ENCODE results near the gene RTF1. TPM values are rescaled to one million over a fixed set of nuclear protein-coding genes. Genes with fewer than 3 reads are reported as not detected.

Gene RTF1
- total and polyA plus RNA-seq, 2 donors (not counting 1 experiment from before 2014, with no cell fraction given), result 11.9 to 39.4 TPM

GRCh38 chr15:41483519-41483918 is 66.6 kb downstream of the RTF1 start:
- peak overlapping the region; percentile 17 for H2AFZ ChIP-seq (ENCODE audit: insufficient read depth, low read depth, low read length, poor library complexity, severe bottlenecking)
- no peaks in the 10 kb centered on the region for H3K79me2 ChIP-seq (ENCODE audit: control insufficient read depth, insufficient read depth, low read length)
- H4K20me1 ChIP-seq (ENCODE audit: control insufficient read depth, insufficient read depth, low read length, poor library complexity, severe bottlenecking), result no peaks in the 10 kb centered on the region
- H3K27ac ChIP-seq (ENCODE audit: low read length in 2 of 2), result peak overlapping the region; percentile 27 to 53
- DNase-seq (no peak), ATAC-seq (ENCODE audit: low read depth) (peak; percentile 22)
- TF ChIP-seq CTCF (IDR thresholded peaks at IDR 0.05), result no peak
- no peak for TF ChIP-seq EZH2 (IDR thresholded peaks at IDR 0.05; ENCODE audit: borderline replicate concordance, insufficient read depth, low read depth, low read length, poor library complexity, severe bottlenecking)
- peak overlapping the region; percentile 59 for H3K4me2 ChIP-seq (replicated peaks; ENCODE audit: low read depth, low read length, poor library complexity, severe bottlenecking)
- 79% methylated on average over 2 of the region's 2 CpGs for WGBS (ENCODE audit: insufficient coverage)
- Mint-ChIP-seq H3K4me3 (peak overlapping the region; percentile 44), H3K9me3 (ENCODE audit: insufficient read depth) (no peaks in the 10 kb centered on the region), H3K27ac (peak overlapping the region; percentile 75), H3K4me1 (peaks cover 16% of the 10 kb centered on the region), H3K27me3 (peaks cover 4% of the 10 kb centered on the region)
- H3K9me3 ChIP-seq (ENCODE audit: control extremely low read depth in 1 of 3, control insufficient read depth in 2 of 3, insufficient read depth in 1 of 3, low read length in 2 of 3), result no peaks in the 10 kb centered on the region
- intact Hi-C loops (cut with micrococcal nuclease), result loop anchor here (1.0 kb wide), 1 partner anchor 10 kb away; the partner anchor contains the start of gene ITPKA
- ChIA-PET CTCF (interaction anchor here (1.8 kb wide), 1 partner anchor 18 kb away, joined by 4 read pairs; no protein-coding TSS in a partner anchor), POLR2A (no interaction called here)
- no peaks in the 10 kb centered on the region for H3K27me3 ChIP-seq (replicated peaks in 1 of 4; ENCODE audit: control extremely low read depth in 1 of 4, control insufficient read depth in 3 of 4, insufficient read depth in 4 of 4, low read length in 3 of 4)
- H3K4me3 ChIP-seq (ENCODE audit: control extremely low read depth in 1 of 5, extremely low read depth in 1 of 5, insufficient read depth in 1 of 5, low read depth in 2 of 5, low read length in 4 of 5), result peak overlapping the region in 2 of 5 experiments; percentile 5 to 15
- H3K36me3 ChIP-seq (replicated peaks in 1 of 2; ENCODE audit: control extremely low read depth in 1 of 2, control insufficient read depth in 1 of 2, extremely low read depth in 1 of 2, insufficient read depth in 2 of 2, low read length in 1 of 2), result peaks cover 0 to 29% of the 10 kb centered on the region in 2 experiments
- peaks cover 14 to 16% of the 10 kb centered on the region in 2 donors for H3K4me1 ChIP-seq (ENCODE audit: control insufficient read depth in 2 of 2, insufficient read depth in 2 of 2, low read length in 2 of 2)
- H3K9ac ChIP-seq (ENCODE audit: low read length), result peak overlapping the region; percentile 11

- DNase-seq (no peak), ATAC-seq (ENCODE audit: low read depth) (no peak)
- Histone ChIP-seq H3K4me1 (ENCODE audit: control insufficient read depth in 2 of 2, insufficient read depth in 2 of 2, low read length in 2 of 2) (peaks cover 14 to 16% of the 10 kb centered on the region in 2 donors), H3K9ac (ENCODE audit: low read length) (no peak overlapping the region), H3K4me3 (ENCODE audit: control extremely low read depth in 1 of 5, extremely low read depth in 1 of 5, insufficient read depth in 1 of 5, low read depth in 2 of 5, low read length in 4 of 5) (no peak overlapping the region), H3K9me3 (ENCODE audit: control extremely low read depth in 1 of 3, control insufficient read depth in 2 of 3, insufficient read depth in 1 of 3, low read length in 2 of 3) (no peaks in the 10 kb centered on the region), H3K79me2 (ENCODE audit: control insufficient read depth, insufficient read depth, low read length) (no peaks in the 10 kb centered on the region), H4K20me1 (ENCODE audit: control insufficient read depth, insufficient read depth, low read length, poor library complexity, severe bottlenecking) (no peaks in the 10 kb centered on the region), H3K27me3 (replicated peaks in 1 of 4; ENCODE audit: control extremely low read depth in 1 of 4, control insufficient read depth in 3 of 4, insufficient read depth in 4 of 4, low read length in 3 of 4) (peaks cover 0 to 13% (median 0%) of the 10 kb centered on the region in 4 experiments), H3K36me3 (replicated peaks in 1 of 2; ENCODE audit: control extremely low read depth in 1 of 2, control insufficient read depth in 1 of 2, extremely low read depth in 1 of 2, insufficient read depth in 2 of 2, low read length in 1 of 2) (peaks cover 0 to 15% of the 10 kb centered on the region in 2 experiments), H3K27ac (ENCODE audit: low read length in 2 of 2) (no peak overlapping the region), H3K4me2 (replicated peaks; ENCODE audit: low read depth, low read length, poor library complexity, severe bottlenecking) (no peak overlapping the region), H2AFZ (ENCODE audit: insufficient read depth, low read depth, low read length, poor library complexity, severe bottlenecking) (no peak overlapping the region)
- Mint-ChIP-seq H3K9me3 (ENCODE audit: insufficient read depth) (no peaks in the 10 kb centered on the region), H3K4me1 (peaks cover 16% of the 10 kb centered on the region), H3K27ac (no peak overlapping the region), H3K27me3 (peaks cover 4% of the 10 kb centered on the region), H3K4me3 (no peak overlapping the region)
- WGBS (ENCODE audit: insufficient coverage), result 85% methylated on average over 9 of the region's 11 CpGs
- CTCF ChIA-PET, result interaction anchor here (0.8 to 1.8 kb wide), 2 partner anchors 18 to 20 kb away, joined by 3 to 4 read pairs; no protein-coding TSS in a partner anchor
- intact Hi-C loops (cut with micrococcal nuclease), result no loop called here
- TF ChIP-seq EZH2 (IDR thresholded peaks at IDR 0.05; ENCODE audit: borderline replicate concordance, insufficient read depth, low read depth, low read length, poor library complexity, severe bottlenecking) (no peak), CTCF (IDR thresholded peaks at IDR 0.05) (no peak)
- POLR2A ChIA-PET, result interaction anchor here (0.7 kb wide), 1 partner anchor 450 kb away, joined by 3 read pairs; no protein-coding TSS in a partner anchor
Measured at GRCh38 chr15:41484937-41485625, 68.2 kb downstream of the RTF1 start.
